Tibial artery (tissue), 4 donors: ENCODE data around the gene NARF.

Source experiments
- DNase-seq, 2 donors: peaks; one replicate each; pipeline ENCODE4 v3.0.0-alpha.2; 2019
- H3K27ac ChIP-seq, 2 donors: fragments of 200-600 bp; sonication (generic) in 1 of 2; 1 replicate in 1 of 2; 2 replicates in 1 of 2; pipeline ENCODE4 v1.5.1; 2018 to 2019; ENCODE audit warnings: mild to moderate bottlenecking in 1 of 2
- H3K27me3 ChIP-seq, 2 donors: fragments of 200-600 bp; sonication (generic) in 1 of 2; one replicate each; pipeline versions ENCODE4 v1.5.1 to v1.6.0; 2016 to 2019
- H3K36me3 ChIP-seq, 3 donors: fragments of 200-600 bp; sonication (generic) in 2 of 3; one replicate each; pipeline ENCODE4 v1.5.1; 2016 to 2019; ENCODE audit warnings: mild to moderate bottlenecking in 2 of 3
- H3K4me1 ChIP-seq, 4 donors: fragments of 200-600 bp; sonication (generic) in 2 of 4; 1 replicate in 3 of 4; 2 replicates in 1 of 4; pipeline ENCODE4 v1.5.1; 2016 to 2019
- H3K4me3 ChIP-seq, 2 donors: fragments of 200-600 bp; sonication (generic) in 1 of 2; 1 replicate in 1 of 2; 2 replicates in 1 of 2; pipeline ENCODE4 v1.5.1; 2018 to 2019; ENCODE audit warnings: mild to moderate bottlenecking in 2 of 2
- H3K9me3 ChIP-seq, 3 donors: fragments of 200-600 bp; sonication (generic) in 1 of 3; one replicate each; pipeline ENCODE4 v1.5.1; 2016 to 2019
- intact Hi-C: fragments of 100-400 bp; cut with DNase I; formaldehyde crosslinking; loops from one replicate; pipeline ENCODE4 v1.15.0; 2023; ENCODE audit warnings: low total_unique reads
- TF ChIP-seq, protein P1 (sequence below), 2 experiments: fragments of 200-600 bp in 1 of 2; fragments of 450-650 bp in 1 of 2; IDR thresholded peaks; one replicate each; pipeline ENCODE4 v1.5.1; 2017 to 2019; ENCODE audit warnings: antibody characterized with exemption in 2 of 2, mild to moderate bottlenecking in 1 of 2, moderate library complexity in 1 of 2

The NARF gene

DNA sequence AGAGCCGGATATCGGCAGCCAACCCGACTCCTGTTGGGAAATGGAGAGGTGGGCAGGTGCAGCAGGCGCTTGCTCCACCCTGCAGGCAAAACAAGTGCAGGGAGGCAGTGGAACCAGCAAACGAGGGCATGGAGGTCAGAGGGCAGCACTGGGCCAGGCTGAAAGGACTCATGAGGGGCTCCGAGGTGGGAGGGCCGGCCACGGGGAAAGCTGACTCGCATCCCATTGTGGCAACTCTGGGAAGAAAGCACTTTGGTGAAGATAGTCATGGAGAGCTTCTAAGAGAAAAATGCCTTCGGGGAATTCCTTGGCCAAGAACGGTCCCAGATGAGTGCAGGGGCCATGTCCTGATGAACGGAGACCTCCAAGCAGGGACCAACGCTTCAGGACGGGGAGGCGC is 12.4 kb upstream of the NARF start:
- H3K36me3 ChIP-seq: peaks cover 0 to 43% (median 21%) of the 10 kb centered on the region in 3 donors
- H3K4me3 ChIP-seq: no peak overlapping the region
- H3K4me1 ChIP-seq: peaks cover 0 to 40% (median 22%) of the 10 kb centered on the region in 4 donors
- no peaks in the 10 kb centered on the region for H3K9me3 ChIP-seq
- intact Hi-C loops: no loop called here
- H3K27ac ChIP-seq: no peak overlapping the region
- TF ChIP-seq, protein P1, sequence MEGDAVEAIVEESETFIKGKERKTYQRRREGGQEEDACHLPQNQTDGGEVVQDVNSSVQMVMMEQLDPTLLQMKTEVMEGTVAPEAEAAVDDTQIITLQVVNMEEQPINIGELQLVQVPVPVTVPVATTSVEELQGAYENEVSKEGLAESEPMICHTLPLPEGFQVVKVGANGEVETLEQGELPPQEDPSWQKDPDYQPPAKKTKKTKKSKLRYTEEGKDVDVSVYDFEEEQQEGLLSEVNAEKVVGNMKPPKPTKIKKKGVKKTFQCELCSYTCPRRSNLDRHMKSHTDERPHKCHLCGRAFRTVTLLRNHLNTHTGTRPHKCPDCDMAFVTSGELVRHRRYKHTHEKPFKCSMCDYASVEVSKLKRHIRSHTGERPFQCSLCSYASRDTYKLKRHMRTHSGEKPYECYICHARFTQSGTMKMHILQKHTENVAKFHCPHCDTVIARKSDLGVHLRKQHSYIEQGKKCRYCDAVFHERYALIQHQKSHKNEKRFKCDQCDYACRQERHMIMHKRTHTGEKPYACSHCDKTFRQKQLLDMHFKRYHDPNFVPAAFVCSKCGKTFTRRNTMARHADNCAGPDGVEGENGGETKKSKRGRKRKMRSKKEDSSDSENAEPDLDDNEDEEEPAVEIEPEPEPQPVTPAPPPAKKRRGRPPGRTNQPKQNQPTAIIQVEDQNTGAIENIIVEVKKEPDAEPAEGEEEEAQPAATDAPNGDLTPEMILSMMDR (IDR thresholded peaks at IDR 0.05): no peak
- no peaks in the 10 kb centered on the region for H3K27me3 ChIP-seq
- DNase-seq: no peak

DNA sequence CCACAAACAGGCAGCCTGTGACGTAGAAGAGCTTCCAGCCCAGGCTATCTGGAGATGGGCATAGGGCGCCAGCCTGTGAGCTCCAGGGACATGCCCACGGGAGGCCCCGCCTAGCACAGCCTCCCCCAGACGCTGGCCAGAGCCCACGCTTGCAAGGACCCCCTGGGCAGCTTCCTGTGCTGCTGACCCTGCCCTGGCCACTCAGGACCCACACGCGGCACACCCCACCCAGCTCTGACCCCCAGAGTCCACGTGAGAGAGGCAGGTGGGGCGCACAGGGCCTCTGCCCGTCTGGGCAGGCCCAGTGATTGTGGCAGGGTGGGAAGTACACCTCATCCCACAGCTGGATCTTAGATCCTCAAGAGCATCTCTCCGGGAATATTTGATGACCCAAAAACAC is 11.9 kb upstream of the NARF start:
- H3K36me3 ChIP-seq: peaks cover 0 to 39% (median 21%) of the 10 kb centered on the region in 3 donors
- no peaks in the 10 kb centered on the region for H3K27me3 ChIP-seq
- no peaks in the 10 kb centered on the region for H3K9me3 ChIP-seq
- intact Hi-C loops: no loop called here
- H3K4me3 ChIP-seq: no peak overlapping the region
- H3K27ac ChIP-seq: no peak overlapping the region
- no peak for DNase-seq
- TF ChIP-seq, protein P1 (IDR thresholded peaks at IDR 0.05): no peak
- H3K4me1 ChIP-seq: peaks cover 0 to 40% (median 27%) of the 10 kb centered on the region in 4 donors

DNA sequence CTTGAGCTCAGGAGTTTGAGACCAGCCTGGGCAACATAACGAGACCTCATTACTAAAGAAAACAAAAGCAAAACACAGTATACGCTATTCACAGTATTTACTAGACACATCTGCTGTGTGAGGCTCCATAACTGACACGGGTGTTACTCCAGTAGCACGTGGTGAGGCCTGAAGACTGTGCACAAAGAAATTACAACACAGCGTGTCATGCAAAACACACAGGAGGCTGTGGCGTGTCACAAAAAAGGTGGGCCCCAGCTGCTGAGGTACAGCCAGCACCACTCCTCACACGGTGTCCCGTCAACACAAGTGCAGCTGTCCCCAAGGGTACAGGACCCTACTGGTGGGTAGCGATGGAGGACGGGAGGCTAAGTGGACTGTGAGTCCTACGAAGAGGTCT is 10.7 kb upstream of the NARF start:
- Histone ChIP-seq H3K27me3 (no peaks in the 10 kb centered on the region), H3K9me3 (no peaks in the 10 kb centered on the region), H3K36me3 (peaks cover 0 to 27% (median 16%) of the 10 kb centered on the region in 3 donors), H3K4me3 (no peak overlapping the region), H3K27ac (no peak overlapping the region), H3K4me1 (peaks cover 0 to 40% (median 27%) of the 10 kb centered on the region in 4 donors)
- DNase-seq: no peak
- TF ChIP-seq, protein P1 (IDR thresholded peaks at IDR 0.05): no peak
- intact Hi-C loops: no loop called here

DNA sequence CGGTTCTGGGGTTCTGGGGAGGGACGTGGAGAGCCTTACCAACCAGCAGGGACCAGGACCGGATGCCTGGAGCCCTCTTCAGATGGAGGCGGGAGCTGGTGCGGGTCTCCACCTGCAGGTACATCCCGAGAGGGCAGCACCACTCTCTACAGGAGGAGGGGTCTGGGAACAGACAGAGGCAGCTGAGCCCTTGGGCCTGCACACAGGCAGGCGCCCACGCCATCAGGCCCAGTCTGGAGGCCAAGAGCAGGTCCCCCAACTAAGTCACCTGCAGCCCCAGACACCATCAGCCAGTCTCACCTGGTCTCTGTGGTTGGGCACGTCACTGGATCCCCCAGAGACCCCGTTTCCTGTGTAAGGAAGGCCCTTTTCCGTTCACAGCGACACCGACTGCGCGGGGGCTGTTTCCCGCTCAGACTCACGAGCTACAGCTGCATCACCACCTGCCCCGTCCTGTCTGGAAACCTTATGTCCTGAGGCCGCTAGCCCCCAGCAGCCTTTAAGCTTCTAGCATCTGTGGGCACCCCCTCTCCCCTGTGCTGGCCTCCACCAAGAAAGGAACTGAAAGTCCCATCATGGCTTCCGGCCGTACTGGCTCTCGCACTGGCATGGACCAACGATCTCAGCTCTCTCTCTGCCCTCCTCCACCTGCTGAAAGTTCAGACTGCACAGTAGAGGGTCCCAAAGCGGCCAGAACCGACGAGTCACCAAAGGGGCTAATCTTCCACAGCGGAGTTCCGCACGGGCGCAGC is 9.2 kb upstream of the NARF start:
- Histone ChIP-seq H3K27me3 (no peaks in the 10 kb centered on the region), H3K27ac (peak overlapping the region; percentile 87 to 90), H3K36me3 (peaks cover 0 to 13% (median 2%) of the 10 kb centered on the region in 3 donors), H3K4me3 (peak overlapping the region; percentile 82 to 94), H3K9me3 (no peaks in the 10 kb centered on the region), H3K4me1 (peaks cover 0 to 36% (median 27%) of the 10 kb centered on the region in 4 donors)
- DNase-seq: no peak
- TF ChIP-seq, protein P1 (IDR thresholded peaks at IDR 0.05): no peak
- intact Hi-C loops: no loop called here

DNA sequence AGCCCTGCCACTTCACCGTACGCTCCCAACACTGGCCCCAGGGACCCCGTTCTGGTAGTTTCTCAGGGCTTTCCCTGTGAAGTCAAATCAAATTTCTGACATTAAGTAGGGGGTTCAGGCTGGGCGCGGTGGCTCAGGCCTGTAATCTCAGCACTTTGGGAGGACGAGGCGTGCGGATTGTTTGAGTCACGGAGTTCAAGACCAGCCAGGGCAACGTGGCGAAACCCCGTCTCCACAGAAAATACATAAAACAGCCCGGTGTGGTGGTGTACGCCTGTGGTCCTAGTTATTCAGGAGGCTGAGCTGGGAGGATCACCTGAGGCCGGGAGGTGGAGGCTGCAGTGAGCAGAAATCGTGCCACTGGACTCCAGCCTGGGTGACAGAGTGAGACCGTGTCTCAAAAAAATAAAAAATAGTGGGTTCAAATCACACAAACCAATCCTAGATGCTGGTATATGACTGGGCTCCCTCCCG is 8.6 kb upstream of the NARF start:
- no peak for DNase-seq
- no peaks in the 10 kb centered on the region for H3K27me3 ChIP-seq
- H3K9me3 ChIP-seq: no peaks in the 10 kb centered on the region
- TF ChIP-seq, protein P1 (IDR thresholded peaks at IDR 0.05): no peak
- peaks cover 0 to 33% (median 25%) of the 10 kb centered on the region in 4 donors for H3K4me1 ChIP-seq
- intact Hi-C loops: loop anchor here (5.0 to 10.0 kb wide), 2 partner anchors 42 to 105 kb away; no protein-coding TSS in a partner anchor
- H3K27ac ChIP-seq: peak overlapping the region; percentile 87 to 90
- H3K36me3 ChIP-seq: peaks cover 0 to 8% (median 0%) of the 10 kb centered on the region in 3 donors
- H3K4me3 ChIP-seq: peak overlapping the region; percentile 82 to 94
